ENCODE data around the gene FRMPD4.

Gene FRMPD4

DNA sequence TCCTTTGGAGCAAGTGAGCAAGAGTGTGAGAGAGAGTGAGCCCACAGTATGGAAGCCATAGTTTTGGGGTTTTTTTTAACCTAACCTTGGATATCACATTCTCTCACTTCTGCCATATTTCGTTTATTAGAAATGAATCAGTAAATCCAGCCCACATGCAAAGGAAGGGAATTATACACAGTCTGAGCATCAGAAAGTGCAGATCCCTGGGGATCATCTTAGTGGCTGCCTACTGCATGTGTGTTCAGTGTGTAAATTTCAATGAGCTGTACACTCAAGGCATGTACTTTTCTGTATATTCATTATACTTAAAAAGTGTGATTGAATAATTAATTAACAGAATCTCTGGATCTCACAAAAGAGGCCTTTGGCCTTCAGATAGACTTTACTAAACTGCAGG lies 519.2 kb downstream of the FRMPD4 start:
- Histone ChIP-seq H3K27me3 (replicated peaks in 2 of 5; ENCODE audit: control insufficient read depth in 4 of 5, insufficient read depth in 5 of 5, low read length in 4 of 5) (no peaks in the 10 kb centered on the region), H3K9me3 (ENCODE audit: control extremely low read depth in 1 of 5, control insufficient read depth in 4 of 5, insufficient read depth in 2 of 5, low read depth in 1 of 5, low read length in 4 of 5) (no peaks in the 10 kb centered on the region), H3K4me3 (ENCODE audit: control insufficient read depth in 1 of 7, extremely low read depth in 1 of 7, insufficient read depth in 4 of 7, low read depth in 2 of 7, low read length in 6 of 7) (no peak overlapping the region), H3K27ac (ENCODE audit: insufficient read depth in 1 of 2, low read depth in 1 of 2, low read length in 2 of 2, poor library complexity in 1 of 2, severe bottlenecking in 2 of 2) (no peak overlapping the region), H3K36me3 (ENCODE audit: control insufficient read depth in 4 of 4, insufficient read depth in 4 of 4, low read length in 3 of 4) (no peaks in the 10 kb centered on the region), H3K4me1 (ENCODE audit: control extremely low read depth in 1 of 4, control insufficient read depth in 4 of 4, insufficient read depth in 4 of 4, low read length in 3 of 4) (no peaks in the 10 kb centered on the region)
- no CpG with 5 or more reads among the region's 1 CpG for WGBS (ENCODE audit: insufficient coverage)
- POLR2A ChIA-PET = no interaction called here
- CTCF ChIA-PET = no interaction called here
- DNase-seq = no peak

DNA sequence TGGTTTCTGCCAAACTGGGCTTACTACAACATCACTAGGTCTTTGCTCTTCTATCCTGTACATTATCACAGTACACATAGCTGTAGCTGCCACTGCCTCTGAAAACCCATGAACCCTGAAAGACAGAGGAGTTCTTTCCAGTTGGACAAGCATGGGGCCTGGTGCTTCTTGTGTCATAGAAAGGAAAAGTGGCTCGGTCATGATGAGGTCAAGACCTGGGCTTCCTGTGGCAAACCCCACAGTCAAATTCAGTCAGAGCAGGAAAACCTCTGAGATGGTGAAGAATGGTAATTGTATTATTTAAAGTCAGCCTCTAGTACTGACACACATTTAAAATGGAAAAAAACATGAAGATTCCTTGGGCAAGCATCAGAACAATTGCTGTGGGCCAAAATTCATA lies 519.6 kb downstream of the FRMPD4 start:
- Histone ChIP-seq H3K4me1 (ENCODE audit: control extremely low read depth in 1 of 4, control insufficient read depth in 4 of 4, insufficient read depth in 4 of 4, low read length in 3 of 4) (no peaks in the 10 kb centered on the region), H3K36me3 (ENCODE audit: control insufficient read depth in 4 of 4, insufficient read depth in 4 of 4, low read length in 3 of 4) (no peaks in the 10 kb centered on the region), H3K4me3 (ENCODE audit: control insufficient read depth in 1 of 7, extremely low read depth in 1 of 7, insufficient read depth in 4 of 7, low read depth in 2 of 7, low read length in 6 of 7) (no peak overlapping the region), H3K9me3 (ENCODE audit: control extremely low read depth in 1 of 5, control insufficient read depth in 4 of 5, insufficient read depth in 2 of 5, low read depth in 1 of 5, low read length in 4 of 5) (no peaks in the 10 kb centered on the region), H3K27me3 (replicated peaks in 2 of 5; ENCODE audit: control insufficient read depth in 4 of 5, insufficient read depth in 5 of 5, low read length in 4 of 5) (no peaks in the 10 kb centered on the region), H3K27ac (ENCODE audit: insufficient read depth in 1 of 2, low read depth in 1 of 2, low read length in 2 of 2, poor library complexity in 1 of 2, severe bottlenecking in 2 of 2) (no peak overlapping the region)
- CTCF ChIA-PET = no interaction called here
- POLR2A ChIA-PET = no interaction called here
- WGBS (ENCODE audit: insufficient coverage) = 17% methylated on average over 1 of the region's 1 CpG
- DNase-seq = no peak

DNA sequence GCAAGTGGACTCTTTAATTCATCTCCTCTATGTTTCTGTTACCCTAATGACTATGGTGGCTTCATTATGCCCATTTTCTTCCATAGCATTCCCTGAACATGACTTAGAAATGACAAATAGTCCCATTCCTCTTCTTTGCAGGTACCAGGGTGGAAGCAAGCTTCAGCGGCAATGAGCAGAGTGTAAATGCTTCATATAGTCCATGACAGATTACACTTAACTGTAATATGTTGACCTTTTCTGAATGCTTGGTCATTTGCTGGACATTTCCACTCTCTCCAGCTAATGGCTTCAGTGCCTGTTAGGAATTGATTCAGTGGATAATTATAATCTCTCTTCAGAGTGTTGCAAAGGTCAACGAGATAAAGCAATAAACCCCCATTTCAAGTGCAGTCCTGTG lies 523.2 kb downstream of the FRMPD4 start:
- CTCF ChIA-PET = no interaction called here

DNA sequence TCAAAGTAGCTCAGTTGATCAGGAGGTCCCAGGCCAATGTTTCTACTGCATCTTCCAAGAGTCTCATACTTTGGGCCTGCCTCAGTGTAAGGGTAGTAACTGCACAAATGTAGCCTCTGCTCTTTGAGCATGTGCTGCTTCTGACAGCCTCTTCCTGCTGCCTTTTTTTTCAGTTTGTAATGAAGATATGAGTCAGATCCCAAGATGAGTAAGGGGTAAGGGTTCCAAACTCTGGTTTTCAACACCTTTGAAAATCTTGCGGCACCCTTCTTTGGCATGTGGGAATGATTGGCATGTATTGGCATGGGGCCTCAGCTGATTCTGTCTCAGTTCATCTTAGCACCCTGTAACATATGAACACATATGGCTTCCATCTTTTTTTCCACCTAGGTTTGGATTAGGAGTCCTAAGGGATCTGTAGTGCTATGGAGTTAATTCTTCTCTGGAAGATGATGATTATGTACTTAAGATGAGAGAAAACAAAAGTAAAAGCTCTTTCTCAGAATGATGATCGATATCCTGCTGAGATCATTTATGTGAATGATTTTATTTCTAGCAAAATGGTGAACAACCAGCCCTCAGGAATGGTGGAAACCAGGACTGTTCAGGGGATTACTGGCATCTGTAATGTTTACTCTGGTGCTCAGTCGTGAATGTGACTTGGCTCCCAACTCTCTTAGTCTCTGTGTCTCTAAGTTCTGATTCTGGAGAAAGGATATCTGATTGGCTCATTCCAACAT lies 534.3 kb downstream of the FRMPD4 start:
- Histone ChIP-seq H3K27me3 (replicated peaks in 2 of 5; ENCODE audit: control insufficient read depth in 4 of 5, insufficient read depth in 5 of 5, low read length in 4 of 5) (no peaks in the 10 kb centered on the region), H3K27ac (ENCODE audit: insufficient read depth in 1 of 2, low read depth in 1 of 2, low read length in 2 of 2, poor library complexity in 1 of 2, severe bottlenecking in 2 of 2) (no peak overlapping the region), H3K4me1 (ENCODE audit: control extremely low read depth in 1 of 4, control insufficient read depth in 4 of 4, insufficient read depth in 4 of 4, low read length in 3 of 4) (no peaks in the 10 kb centered on the region), H3K36me3 (ENCODE audit: control insufficient read depth in 4 of 4, insufficient read depth in 4 of 4, low read length in 3 of 4) (no peaks in the 10 kb centered on the region), H3K9me3 (ENCODE audit: control extremely low read depth in 1 of 5, control insufficient read depth in 4 of 5, insufficient read depth in 2 of 5, low read depth in 1 of 5, low read length in 4 of 5) (peaks cover 0 to 1% (median 0%) of the 10 kb centered on the region in 5 experiments), H3K4me3 (ENCODE audit: control insufficient read depth in 1 of 7, extremely low read depth in 1 of 7, insufficient read depth in 4 of 7, low read depth in 2 of 7, low read length in 6 of 7) (no peak overlapping the region)
- DNase-seq = no peak
- ChIA-PET POLR2A (no interaction called here), CTCF (no interaction called here)
- WGBS (ENCODE audit: insufficient coverage) = 96% methylated on average over 2 of the region's 3 CpGs

More for the DNA sequence above, 523.2 kb downstream of the FRMPD4 start:
- no peak overlapping the region for H3K4me3 ChIP-seq (ENCODE audit: control insufficient read depth in 1 of 7, extremely low read depth in 1 of 7, insufficient read depth in 4 of 7, low read depth in 2 of 7, low read length in 6 of 7)
- H3K27ac ChIP-seq (ENCODE audit: insufficient read depth in 1 of 2, low read depth in 1 of 2, low read length in 2 of 2, poor library complexity in 1 of 2, severe bottlenecking in 2 of 2) = no peak overlapping the region
- no peaks in the 10 kb centered on the region for H3K27me3 ChIP-seq (replicated peaks in 2 of 5; ENCODE audit: control insufficient read depth in 4 of 5, insufficient read depth in 5 of 5, low read length in 4 of 5)
- no peaks in the 10 kb centered on the region for H3K4me1 ChIP-seq (ENCODE audit: control extremely low read depth in 1 of 4, control insufficient read depth in 4 of 4, insufficient read depth in 4 of 4, low read length in 3 of 4)
- H3K36me3 ChIP-seq (ENCODE audit: control insufficient read depth in 4 of 4, insufficient read depth in 4 of 4, low read length in 3 of 4) = no peaks in the 10 kb centered on the region
- 100% methylated on average over 1 of the region's 2 CpGs for WGBS (ENCODE audit: insufficient coverage)
- POLR2A ChIA-PET = no interaction called here
- no peak for DNase-seq
- no peaks in the 10 kb centered on the region for H3K9me3 ChIP-seq (ENCODE audit: control extremely low read depth in 1 of 5, control insufficient read depth in 4 of 5, insufficient read depth in 2 of 5, low read depth in 1 of 5, low read length in 4 of 5)

DNA sequence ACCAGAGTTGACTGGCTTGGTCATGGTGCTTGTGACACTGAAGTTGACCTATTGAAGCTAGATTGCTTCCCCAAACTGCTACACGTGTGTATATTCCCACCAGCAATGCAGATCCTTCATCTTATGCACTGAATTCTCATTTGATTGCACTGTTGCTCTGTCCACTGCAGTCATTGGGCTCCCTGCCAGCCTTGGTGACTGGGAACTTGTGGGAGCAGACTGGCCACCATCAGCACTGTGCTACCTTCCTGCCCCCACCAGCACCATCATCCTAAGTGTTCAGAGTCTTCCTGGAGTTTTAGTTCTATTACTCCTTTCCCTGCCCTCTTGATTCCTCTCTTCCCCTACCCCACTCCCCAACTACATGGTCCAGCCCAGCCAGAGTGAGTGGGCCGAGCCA lies 535.2 kb downstream of the FRMPD4 start:
- DNase-seq = no peak
- CTCF ChIA-PET = no interaction called here
- H3K9me3 ChIP-seq (ENCODE audit: control extremely low read depth in 1 of 5, control insufficient read depth in 4 of 5, insufficient read depth in 2 of 5, low read depth in 1 of 5, low read length in 4 of 5) = peaks cover 0 to 1% (median 0%) of the 10 kb centered on the region in 5 experiments
- WGBS (ENCODE audit: insufficient coverage) = 70% methylated on average over 1 of the region's 2 CpGs
- POLR2A ChIA-PET = no interaction called here
- no peaks in the 10 kb centered on the region for H3K36me3 ChIP-seq (ENCODE audit: control insufficient read depth in 4 of 4, insufficient read depth in 4 of 4, low read length in 3 of 4)
- no peak overlapping the region for H3K27ac ChIP-seq (ENCODE audit: insufficient read depth in 1 of 2, low read depth in 1 of 2, low read length in 2 of 2, poor library complexity in 1 of 2, severe bottlenecking in 2 of 2)
- no peaks in the 10 kb centered on the region for H3K4me1 ChIP-seq (ENCODE audit: control extremely low read depth in 1 of 4, control insufficient read depth in 4 of 4, insufficient read depth in 4 of 4, low read length in 3 of 4)
- H3K27me3 ChIP-seq (replicated peaks in 2 of 5; ENCODE audit: control insufficient read depth in 4 of 5, insufficient read depth in 5 of 5, low read length in 4 of 5) = no peaks in the 10 kb centered on the region
- no peak overlapping the region for H3K4me3 ChIP-seq (ENCODE audit: control insufficient read depth in 1 of 7, extremely low read depth in 1 of 7, insufficient read depth in 4 of 7, low read depth in 2 of 7, low read length in 6 of 7)

DNA sequence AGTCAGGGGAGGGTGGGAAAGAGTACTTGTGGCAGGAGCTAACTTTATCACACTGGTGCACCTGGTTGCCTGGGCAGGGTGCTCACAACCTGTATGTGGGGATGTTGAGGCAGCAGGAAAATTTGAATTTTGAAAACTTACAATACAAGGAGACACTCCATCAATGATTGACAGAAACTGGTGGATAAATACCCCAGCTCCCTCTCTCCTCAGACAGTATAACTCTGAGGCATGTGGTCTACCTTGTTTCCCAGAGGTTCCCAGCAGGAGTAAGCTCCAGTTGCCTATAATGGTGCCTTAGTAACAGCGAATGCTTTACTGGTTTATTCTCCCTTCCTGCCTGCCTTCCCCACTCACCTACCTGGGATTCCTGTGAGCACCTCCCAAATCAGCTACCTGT lies 541.2 kb downstream of the FRMPD4 start:
- Histone ChIP-seq H3K4me1 (ENCODE audit: control extremely low read depth in 1 of 4, control insufficient read depth in 4 of 4, insufficient read depth in 4 of 4, low read length in 3 of 4) (no peaks in the 10 kb centered on the region), H3K4me3 (ENCODE audit: control insufficient read depth in 1 of 7, extremely low read depth in 1 of 7, insufficient read depth in 4 of 7, low read depth in 2 of 7, low read length in 6 of 7) (no peak overlapping the region), H3K9me3 (ENCODE audit: control extremely low read depth in 1 of 5, control insufficient read depth in 4 of 5, insufficient read depth in 2 of 5, low read depth in 1 of 5, low read length in 4 of 5) (peaks cover 0 to 4% (median 0%) of the 10 kb centered on the region in 5 experiments), H3K27me3 (replicated peaks in 2 of 5; ENCODE audit: control insufficient read depth in 4 of 5, insufficient read depth in 5 of 5, low read length in 4 of 5) (peaks cover 0 to 8% (median 0%) of the 10 kb centered on the region in 5 experiments), H3K36me3 (ENCODE audit: control insufficient read depth in 4 of 4, insufficient read depth in 4 of 4, low read length in 3 of 4) (no peaks in the 10 kb centered on the region), H3K27ac (ENCODE audit: insufficient read depth in 1 of 2, low read depth in 1 of 2, low read length in 2 of 2, poor library complexity in 1 of 2, severe bottlenecking in 2 of 2) (no peak overlapping the region)
- CTCF ChIA-PET = no interaction called here
- POLR2A ChIA-PET = no interaction called here
- WGBS (ENCODE audit: insufficient coverage) = 80% methylated on average over 1 of the region's 1 CpG
- DNase-seq = no peak

DNA sequence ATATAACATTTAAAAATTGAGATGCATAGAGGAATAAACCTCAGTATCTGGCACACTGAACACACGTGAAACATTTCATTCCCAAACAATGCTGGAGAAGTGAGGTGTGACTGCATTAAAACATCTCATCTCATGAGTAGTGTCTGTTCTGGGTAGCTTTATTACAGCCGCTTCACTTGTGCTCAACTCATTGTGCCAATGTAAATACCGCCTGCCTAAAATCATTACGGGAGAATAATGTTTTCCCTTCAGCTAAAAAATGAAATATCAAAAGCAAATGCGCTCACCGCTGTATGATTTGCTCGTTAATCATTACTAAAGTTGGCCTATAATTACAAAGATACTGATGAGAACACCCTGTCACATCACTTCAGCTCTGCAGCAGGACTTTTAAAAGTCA lies 542.8 kb downstream of the FRMPD4 start:
- Histone ChIP-seq H3K27ac (ENCODE audit: insufficient read depth in 1 of 2, low read depth in 1 of 2, low read length in 2 of 2, poor library complexity in 1 of 2, severe bottlenecking in 2 of 2) (no peak overlapping the region), H3K27me3 (replicated peaks in 2 of 5; ENCODE audit: control insufficient read depth in 4 of 5, insufficient read depth in 5 of 5, low read length in 4 of 5) (peaks cover 0 to 8% (median 0%) of the 10 kb centered on the region in 5 experiments), H3K4me1 (ENCODE audit: control extremely low read depth in 1 of 4, control insufficient read depth in 4 of 4, insufficient read depth in 4 of 4, low read length in 3 of 4) (no peaks in the 10 kb centered on the region), H3K36me3 (ENCODE audit: control insufficient read depth in 4 of 4, insufficient read depth in 4 of 4, low read length in 3 of 4) (no peaks in the 10 kb centered on the region), H3K4me3 (ENCODE audit: control insufficient read depth in 1 of 7, extremely low read depth in 1 of 7, insufficient read depth in 4 of 7, low read depth in 2 of 7, low read length in 6 of 7) (no peak overlapping the region), H3K9me3 (ENCODE audit: control extremely low read depth in 1 of 5, control insufficient read depth in 4 of 5, insufficient read depth in 2 of 5, low read depth in 1 of 5, low read length in 4 of 5) (peaks cover 0 to 4% (median 0%) of the 10 kb centered on the region in 5 experiments)
- ChIA-PET CTCF (no interaction called here), POLR2A (no interaction called here)
- 97% methylated on average over 5 of the region's 7 CpGs for WGBS (ENCODE audit: insufficient coverage)
- DNase-seq = no peak

All from common myeloid progenitor, CD34-positive (primary cell).